Fibroblast of pulmonary artery (primary cell): Measurements from ENCODE around the gene BCAR3.

Source experiments
- DNase-seq: peaks from one replicate; pipeline ENCODE4 v3.0.0-alpha.2; 2010; ENCODE audit warnings: low read depth
- H3K4me3 ChIP-seq: replicated peaks from 2 replicates; pipeline ENCODE4 v1.5.1; 2011; ENCODE audit warnings: low read depth, mild to moderate bottlenecking, control low read depth, low read length, moderate library complexity
- TF ChIP-seq, protein P1 (sequence below): IDR thresholded peaks from 2 replicates; pipeline ENCODE4 v1.5.1; 2011; ENCODE audit warnings: mild to moderate bottlenecking, control low read depth, low read length, inconsistent platforms; ENCODE audit errors: missing control alignments

The BCAR3 gene

DNA sequence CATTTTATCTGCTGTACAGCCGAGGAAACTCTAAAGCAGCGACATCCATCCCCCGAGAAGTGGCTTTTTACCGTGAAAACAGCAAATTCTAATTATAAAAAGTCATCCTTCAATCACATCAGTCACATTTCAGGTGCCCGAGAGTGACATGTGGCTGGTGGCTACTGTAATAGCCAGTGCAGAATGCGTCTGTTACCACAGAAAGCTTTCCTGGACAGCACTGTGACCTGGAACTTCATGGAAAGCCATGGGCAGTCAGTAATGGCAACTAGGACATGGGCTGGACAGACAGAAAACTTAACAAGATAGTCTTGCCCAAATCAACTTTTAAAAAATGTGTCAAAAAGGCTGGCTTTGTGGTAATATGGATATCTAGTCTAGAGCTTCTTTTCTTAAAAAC lies 106.6 kb downstream of the BCAR3 start:
- DNase-seq: no peak
- H3K4me3 ChIP-seq: no peak overlapping the region
- TF ChIP-seq, protein P1, sequence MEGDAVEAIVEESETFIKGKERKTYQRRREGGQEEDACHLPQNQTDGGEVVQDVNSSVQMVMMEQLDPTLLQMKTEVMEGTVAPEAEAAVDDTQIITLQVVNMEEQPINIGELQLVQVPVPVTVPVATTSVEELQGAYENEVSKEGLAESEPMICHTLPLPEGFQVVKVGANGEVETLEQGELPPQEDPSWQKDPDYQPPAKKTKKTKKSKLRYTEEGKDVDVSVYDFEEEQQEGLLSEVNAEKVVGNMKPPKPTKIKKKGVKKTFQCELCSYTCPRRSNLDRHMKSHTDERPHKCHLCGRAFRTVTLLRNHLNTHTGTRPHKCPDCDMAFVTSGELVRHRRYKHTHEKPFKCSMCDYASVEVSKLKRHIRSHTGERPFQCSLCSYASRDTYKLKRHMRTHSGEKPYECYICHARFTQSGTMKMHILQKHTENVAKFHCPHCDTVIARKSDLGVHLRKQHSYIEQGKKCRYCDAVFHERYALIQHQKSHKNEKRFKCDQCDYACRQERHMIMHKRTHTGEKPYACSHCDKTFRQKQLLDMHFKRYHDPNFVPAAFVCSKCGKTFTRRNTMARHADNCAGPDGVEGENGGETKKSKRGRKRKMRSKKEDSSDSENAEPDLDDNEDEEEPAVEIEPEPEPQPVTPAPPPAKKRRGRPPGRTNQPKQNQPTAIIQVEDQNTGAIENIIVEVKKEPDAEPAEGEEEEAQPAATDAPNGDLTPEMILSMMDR: no peak

DNA sequence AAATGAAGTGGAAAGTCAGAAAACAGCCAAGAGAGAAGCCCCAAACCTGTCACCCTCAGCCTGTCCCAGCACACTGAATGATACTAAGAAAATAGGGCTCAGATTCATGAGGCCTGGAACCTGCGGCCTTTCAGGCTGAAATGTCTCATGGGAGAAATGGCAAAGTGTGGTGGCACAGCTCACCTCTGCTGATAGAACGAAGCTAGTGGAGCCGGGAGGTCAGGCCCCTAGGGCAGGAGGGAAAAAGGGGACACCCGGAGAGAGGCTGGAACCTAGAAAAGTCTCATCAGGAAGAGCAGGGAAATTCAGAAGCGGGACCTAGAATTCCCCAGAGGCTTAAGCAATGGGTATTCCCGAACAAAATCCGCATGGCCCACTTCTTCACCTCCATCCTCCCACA lies 107.1 kb downstream of the BCAR3 start:
- H3K4me3 ChIP-seq: no peak overlapping the region
- TF ChIP-seq, protein P1: no peak
- DNase-seq: no peak

DNA sequence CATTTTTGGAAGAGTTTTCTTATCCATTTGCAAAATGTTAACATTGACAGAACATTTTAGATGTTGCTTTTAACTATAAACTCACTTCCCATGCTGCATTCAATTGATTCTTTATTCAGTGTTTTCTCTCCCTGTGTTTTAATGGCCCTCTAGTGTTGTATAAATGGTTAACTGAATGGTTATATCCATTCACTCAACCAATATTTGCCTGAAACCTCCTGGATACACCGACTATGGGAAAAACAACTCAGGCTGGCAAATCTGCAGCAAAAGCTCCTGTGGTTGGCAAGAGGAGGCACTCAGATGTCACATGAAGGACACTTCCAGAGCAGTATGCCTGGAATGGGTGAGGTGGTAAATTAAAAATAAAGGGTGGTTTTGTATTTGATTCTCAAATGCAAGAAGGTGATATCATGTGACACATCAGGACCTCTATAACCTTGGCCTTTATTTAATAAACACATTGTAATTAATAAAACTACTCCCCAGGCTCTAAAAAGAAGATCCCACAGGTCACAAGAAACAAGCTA lies 107.6 kb downstream of the BCAR3 start:
- DNase-seq: no peak
- TF ChIP-seq, protein P1: no peak
- H3K4me3 ChIP-seq: no peak overlapping the region

DNA sequence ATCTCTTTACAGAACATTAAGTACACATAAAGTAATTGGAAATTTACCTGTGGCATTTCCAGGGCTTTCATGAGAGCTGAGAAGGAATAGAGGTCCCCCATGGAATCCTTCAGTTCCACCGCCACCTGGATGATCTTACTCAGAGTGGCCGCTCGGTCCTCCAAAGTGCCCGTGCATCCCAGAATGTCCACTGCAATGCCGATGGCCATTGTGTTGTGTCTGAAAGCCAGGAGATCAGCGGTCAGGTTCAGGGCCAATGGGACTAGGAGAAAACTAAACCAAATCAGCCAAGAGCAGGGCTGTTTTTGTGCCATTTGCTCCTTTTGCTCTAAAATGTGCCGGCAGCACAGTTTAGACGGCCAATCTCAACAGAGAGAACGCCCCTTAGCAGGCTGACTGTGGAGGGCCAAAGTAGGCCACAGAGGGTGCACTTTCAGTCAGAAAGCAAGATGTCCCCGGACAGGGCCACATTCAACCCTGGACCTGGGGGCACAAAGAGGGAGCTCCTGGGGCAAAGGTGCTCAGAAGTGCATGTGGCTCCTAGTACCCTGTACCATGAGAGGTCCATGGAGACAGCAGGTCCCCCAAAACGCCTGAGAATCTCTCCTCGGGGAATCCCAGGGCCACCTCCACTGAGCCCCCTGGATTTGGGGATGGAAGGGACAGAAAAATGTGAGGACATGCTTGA lies 109.9 kb downstream of the BCAR3 start:
- no peak for DNase-seq
- H3K4me3 ChIP-seq: no peak overlapping the region
- TF ChIP-seq, protein P1: no peak

DNA sequence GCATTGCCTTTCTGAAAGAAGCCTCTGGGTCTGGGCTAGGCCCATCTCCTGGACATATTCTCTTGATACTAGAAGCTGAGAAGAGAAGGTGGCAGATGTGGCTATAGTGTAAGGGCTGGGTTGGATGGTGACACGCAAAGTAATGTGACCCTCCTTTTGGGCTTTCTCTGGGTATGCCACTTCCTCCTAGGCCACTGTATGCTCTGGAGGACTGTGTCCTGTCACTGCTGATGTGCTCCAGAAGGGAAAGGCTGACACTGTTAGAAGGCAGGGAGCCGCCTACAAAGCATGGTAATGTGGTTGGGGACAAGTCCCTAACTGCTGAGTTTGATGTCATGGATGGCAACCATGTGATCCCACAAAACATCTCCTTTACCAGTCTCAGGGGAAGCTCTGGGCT lies 112.1 kb downstream of the BCAR3 start:
- DNase-seq: no peak
- no peak overlapping the region for H3K4me3 ChIP-seq
- TF ChIP-seq, protein P1: no peak

DNA sequence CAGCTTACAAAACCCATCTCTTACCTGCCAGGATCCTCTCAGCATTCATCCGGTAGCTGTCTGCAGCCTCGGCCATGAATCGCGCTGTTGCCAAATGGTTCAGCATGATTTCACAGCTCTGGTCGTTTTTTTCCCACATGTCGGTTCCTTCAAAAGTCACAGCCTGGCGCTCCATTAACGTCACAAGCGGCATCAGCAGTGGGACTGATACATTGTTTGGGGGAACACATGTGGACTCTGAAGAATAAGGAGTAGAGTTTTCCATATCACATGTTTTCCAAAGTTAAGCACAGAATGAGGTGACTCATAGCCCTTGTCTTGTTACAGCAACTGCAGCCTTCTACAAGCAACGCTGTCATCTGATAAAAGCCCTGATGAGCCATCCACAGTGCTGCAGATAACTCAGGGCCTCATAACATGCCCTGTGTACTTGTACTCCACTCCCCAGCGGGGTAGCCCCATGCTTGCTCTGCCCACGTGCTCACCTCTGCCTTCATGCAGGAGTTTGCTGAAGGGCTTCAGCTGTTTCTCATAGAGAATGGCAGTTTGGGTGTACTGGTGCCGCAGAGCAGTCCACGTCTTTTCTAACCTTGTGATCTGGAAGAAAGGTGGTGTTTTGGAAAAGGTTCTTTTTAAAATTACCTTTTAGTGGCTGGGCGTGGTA lies 114.2 kb downstream of the BCAR3 start:
- DNase-seq: peak; percentile 99
- TF ChIP-seq, protein P1: no peak

DNA sequence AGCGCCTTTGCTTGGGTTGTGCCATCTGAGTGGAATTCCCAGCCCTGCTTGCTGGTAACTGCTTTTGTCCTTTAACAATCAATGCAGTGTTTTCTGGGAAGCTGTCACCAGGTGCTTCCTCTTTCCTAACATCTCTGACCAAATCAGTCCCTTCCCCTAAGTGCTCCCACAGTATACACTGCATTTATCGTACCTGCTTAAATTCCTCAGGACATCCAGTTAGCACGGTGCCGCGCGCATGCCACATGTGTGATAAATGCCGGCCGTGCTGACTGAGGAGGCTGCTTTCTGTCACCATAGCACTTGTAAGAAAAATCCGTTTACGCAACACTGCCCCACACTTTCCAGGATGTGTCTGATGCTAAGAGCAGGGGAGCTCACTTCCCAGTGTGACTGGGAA lies 115.4 kb downstream of the BCAR3 start:
- no peak overlapping the region for H3K4me3 ChIP-seq
- TF ChIP-seq, protein P1: no peak
- peak; percentile 73 for DNase-seq

More for the DNA sequence above, 114.2 kb downstream of the BCAR3 start:
- H3K4me3 ChIP-seq: no peak overlapping the region
